HG03442 (cell line): Measurements from ENCODE around the gene ADGRE3.
"Not testable (repeated sequence)": the region's sequence is repeated elsewhere in the genome, so short reads cannot be mapped to it uniquely, and the experiment has no call there.

Source experiments
- ATAC-seq: cut with Tn5 transposase; IDR thresholded peaks from one replicate; pipeline ENCODE4 v1.9.1; 2021; ENCODE audit warnings: mild to moderate bottlenecking, moderate library complexity; ENCODE audit not compliant: unreplicated experiment

Gene ADGRE3

GRCh38 chr19:14611051-14611450 is 63.6 kb downstream of the ADGRE3 start:
- no peak for ATAC-seq

DNA sequence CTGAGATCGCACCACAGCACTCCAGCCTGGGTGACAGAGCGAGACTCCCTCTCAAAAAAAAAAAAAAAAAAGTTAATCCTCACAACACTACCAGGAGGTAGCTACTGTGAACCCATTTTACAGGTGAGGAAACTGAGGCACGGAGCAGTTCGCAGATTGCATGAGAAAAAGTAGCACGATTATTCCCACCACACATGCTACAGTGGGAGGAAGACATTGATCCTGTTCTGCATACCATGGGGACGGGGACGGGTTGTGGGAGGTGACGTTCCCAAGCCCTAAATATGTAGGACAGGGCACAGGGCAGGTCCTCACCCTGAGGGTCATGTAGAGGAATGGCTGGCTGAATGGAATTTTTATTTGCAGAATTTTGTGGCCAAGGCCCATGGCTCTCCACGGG is 68.0 kb downstream of the ADGRE3 start:
- no peak for ATAC-seq

- peak; percentile 74 for ATAC-seq
Observed at GRCh38 chr19:14603990-14604387, 70.7 kb downstream of the ADGRE3 start.

GRCh38 chr19:14599548-14600147 is 75.0 kb downstream of the ADGRE3 start:
- ATAC-seq = no peak

DNA sequence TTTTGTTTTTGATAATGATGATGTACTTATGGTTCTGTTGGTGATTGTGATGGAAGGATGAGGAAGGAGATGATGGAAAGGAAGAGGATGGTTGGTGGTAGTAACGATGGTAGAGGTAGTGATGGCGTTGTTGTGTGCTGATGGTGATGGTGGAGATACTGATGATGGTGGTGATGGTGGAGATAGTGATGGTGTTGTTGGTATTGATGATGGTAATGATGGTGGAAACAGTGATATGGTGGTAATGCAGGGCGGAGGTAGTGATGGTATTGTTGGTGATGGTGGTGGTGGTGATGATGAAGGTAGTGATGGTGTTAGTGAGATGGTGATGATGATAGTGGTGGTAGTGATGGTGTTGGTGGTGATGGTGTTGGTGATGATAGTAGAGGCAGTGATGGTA is 79.1 kb downstream of the ADGRE3 start:
- ATAC-seq = no peak

- not testable (repeated sequence) for ATAC-seq
Observed at GRCh38 chr19:14589433-14589832, 85.2 kb downstream of the ADGRE3 start.

DNA sequence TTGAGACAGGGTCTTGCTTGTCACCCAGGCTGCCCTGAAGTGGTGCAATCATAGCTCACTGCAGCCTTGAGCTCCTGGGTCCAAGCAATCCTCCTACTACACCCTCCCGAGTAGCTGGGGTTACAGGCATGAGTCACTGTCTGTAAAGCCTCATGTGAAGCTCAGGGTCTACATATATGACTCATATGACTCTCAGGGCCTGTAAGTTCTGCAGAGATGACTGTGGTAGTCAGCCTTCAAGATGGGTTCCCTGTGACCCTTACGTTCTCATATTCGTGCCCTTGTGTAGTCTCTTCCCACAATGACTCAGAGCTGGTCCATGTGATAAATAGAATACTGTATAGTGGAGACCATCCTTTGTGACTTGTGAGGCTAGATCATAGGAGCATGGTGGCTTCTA is 89.5 kb downstream of the ADGRE3 start:
- ATAC-seq = peak; percentile 76

DNA sequence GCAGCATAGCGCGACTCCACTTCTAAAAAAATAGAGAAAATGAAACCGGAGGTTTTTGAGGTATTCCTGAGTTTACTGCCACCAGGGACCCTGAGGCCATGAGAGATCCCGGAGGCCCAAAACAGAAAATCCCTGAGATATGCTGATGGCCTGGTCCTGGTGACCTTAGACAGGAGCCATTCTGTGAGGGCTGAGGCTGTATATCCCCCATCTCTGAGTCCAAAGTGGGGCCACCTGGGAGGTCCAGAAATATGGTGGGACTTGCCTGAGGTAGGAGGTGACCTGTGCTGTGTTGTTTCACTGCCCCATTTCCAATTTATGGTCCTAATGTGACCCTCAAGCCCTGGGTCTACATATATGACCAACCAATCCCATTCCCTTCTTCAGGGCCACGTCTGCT is 90.3 kb downstream of the ADGRE3 start:
- ATAC-seq = not testable (repeated sequence)

- no peak for ATAC-seq
Observed at GRCh38 chr19:14582894-14583340, 91.7 kb downstream of the ADGRE3 start, which contains the start of gene CLEC17A. Gene CLEC17A, plus strand, starts transcription at chr19:14583084. Its CDS starts 77 bp downstream, at chr19:14583161.

- no peak for ATAC-seq
Observed at GRCh38 chr19:14580623-14581237, 93.9 kb downstream of the ADGRE3 start.

GRCh38 chr19:14577885-14578427 is 96.7 kb downstream of the ADGRE3 start:
- no peak for ATAC-seq

DNA sequence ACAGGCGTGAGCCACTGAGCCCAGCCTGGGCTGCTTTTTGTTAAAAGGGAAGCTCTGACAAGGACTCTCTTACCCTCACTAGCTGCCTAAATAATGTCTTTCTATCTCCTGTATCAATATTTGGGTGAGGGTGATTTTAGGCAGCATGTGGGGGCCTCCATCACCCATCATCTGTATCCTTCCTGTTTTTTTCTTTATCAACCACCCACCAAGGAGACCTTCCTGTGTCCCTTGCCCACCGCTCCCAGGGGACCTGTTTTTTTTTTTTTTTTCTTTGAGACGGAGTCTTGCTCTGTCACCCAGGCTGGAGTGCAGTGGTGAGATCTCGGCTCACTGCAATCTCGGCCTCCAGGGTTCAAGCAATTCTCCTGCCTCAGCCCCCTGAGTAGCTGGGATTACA is 97.4 kb downstream of the ADGRE3 start:
- ATAC-seq = no peak

- no peak for ATAC-seq
Observed at GRCh38 chr19:14576363-14576762, 98.3 kb downstream of the ADGRE3 start.

DNA sequence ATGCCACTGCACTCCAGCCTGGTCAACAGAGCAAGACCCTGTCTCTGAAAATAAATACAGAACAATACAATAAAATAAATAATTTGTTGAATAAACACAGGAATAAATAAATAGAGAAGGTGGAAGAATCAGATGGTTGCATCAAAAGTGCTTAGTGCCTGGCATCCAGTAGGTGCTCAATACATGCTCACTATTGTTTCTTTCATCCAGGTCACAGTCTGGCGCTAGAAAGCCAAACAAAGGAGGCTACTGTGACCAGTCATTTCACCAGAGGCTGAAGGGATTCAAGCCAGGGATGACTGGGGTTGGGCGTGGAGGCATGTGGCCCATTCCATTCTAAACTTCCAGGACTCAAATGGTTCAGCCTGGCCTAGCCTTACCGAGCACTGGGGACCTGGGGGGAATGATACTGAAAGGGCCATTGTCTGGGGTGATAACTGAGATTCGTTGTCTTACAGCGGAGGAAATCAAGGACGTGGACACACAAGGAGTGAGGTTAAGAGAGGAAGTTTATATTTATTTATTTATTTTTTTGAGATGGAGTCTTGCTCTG is 99.1 kb downstream of the ADGRE3 start:
- no peak for ATAC-seq

GRCh38 chr19:14571695-14572490 is 102.8 kb downstream of the ADGRE3 start, which contains the start of gene NDUFB7:
Gene NDUFB7, minus strand, starts transcription at chr19:14572066. Its CDS starts 66 bp downstream, at chr19:14572000.
- ATAC-seq = peak; percentile 85

- ATAC-seq = no peak
Observed at GRCh38 chr19:14570864-14571527, 103.6 kb downstream of the ADGRE3 start.
